Stomach (tissue), 9 donors: ENCODE results near the gene GMDS. TPM values are rescaled to one million over a fixed set of nuclear protein-coding genes. Genes with fewer than 3 reads are reported as not detected.

ENCODE experiments used
- DNase-seq, 2 donors: peaks; one replicate each; pipeline versions ENCODE4 v3.0.0 to v3.0.0-alpha.2; 2013 to 2019
- H3K27ac ChIP-seq, 5 donors: fragments of 200-600 bp in 4 of 5; sonication (generic) in 4 of 5; one replicate each; pipeline ENCODE4 v1.5.1; 2013 to 2019; ENCODE audit warnings: mild to moderate bottlenecking in 1 of 5, moderate library complexity in 1 of 5
- H3K27me3 ChIP-seq, 3 donors: fragments of 200-600 bp; sonication (generic); one replicate each; pipeline ENCODE4 v1.5.1; 2017 to 2019; ENCODE audit warnings: mixed run types in 1 of 3
- H3K36me3 ChIP-seq, 4 donors: fragments of 200-600 bp; sonication (generic); 1 replicate in 3 of 4; 2 replicates in 1 of 4; pipeline ENCODE4 v1.5.1; 2016 to 2019
- H3K4me1 ChIP-seq, 4 donors: fragments of 200-600 bp; sonication (generic); one replicate each; pipeline ENCODE4 v1.5.1; 2016 to 2019
- H3K4me3 ChIP-seq, 4 donors: fragments of 200-600 bp; sonication (generic) in 3 of 4; one replicate each; pipeline ENCODE4 v1.5.1; 2016 to 2019; ENCODE audit warnings: mild to moderate bottlenecking in 1 of 4
- H3K9me3 ChIP-seq, 4 donors: fragments of 200-600 bp; sonication (generic); one replicate each; pipeline ENCODE4 v1.5.1; 2016 to 2019
- CTCF ChIP-seq, 7 experiments: fragments of 450-650 bp in 4 of 7; fragments of 200-600 bp in 3 of 7; sonication (generic) in 3 of 7; IDR thresholded peaks; one replicate each; pipeline ENCODE4 v1.5.1; 2016 to 2019; ENCODE audit warnings: antibody characterized with exemption in 7 of 7, control low read depth in 2 of 7, mild to moderate bottlenecking in 1 of 7
- EP300 ChIP-seq: sonication (generic); formaldehyde crosslinking; IDR thresholded peaks from one replicate; pipeline ENCODE4 v1.6.1; 2017; ENCODE audit warnings: antibody characterized with exemption
- POLR2A ChIP-seq, 4 donors: fragments of 450-650 bp; IDR thresholded peaks; one replicate each; pipeline ENCODE4 v1.6.1; 2016; ENCODE audit warnings: antibody characterized with exemption in 4 of 4, control low read depth in 2 of 4, mild to moderate bottlenecking in 1 of 4, moderate library complexity in 1 of 4
- POLR2AphosphoS5 ChIP-seq, 3 donors: sonication (generic); formaldehyde crosslinking; IDR thresholded peaks; one replicate each; pipeline ENCODE4 v1.6.1; 2016; ENCODE audit warnings: antibody characterized with exemption in 3 of 3
- WGBS, 5 donors: extraction: QIAGEN DNeasy Blood & Tissue Kit in 3 of 5; methylation state at CpG; one replicate each; pipeline versions ENCODE4 v1.1.5 to v1.1.7; 2013 to 2018; 5-methylcytosine and 5-hydroxymethylcytosine counted together
- intact Hi-C: fragments of 100-400 bp; cut with DNase I; formaldehyde crosslinking; loops from one replicate; pipeline ENCODE4 v1.15.1; 2023; ENCODE audit warnings: low total_unique reads
- polyA plus RNA-seq, 3 donors: library from polyadenylated mRNA; stranded (reverse); fragments of 200-250 nt; gene quantifications; one replicate each; pipeline ENCODE4 v1.2.3, GENCODE V29; 2013
- total RNA-seq, 5 donors: library from RNA; depleted of rRNA; stranded (reverse); fragments of >200 nt; gene quantifications; one replicate each; pipeline versions ENCODE4 v1.1.0 to v1.2.3, GENCODE V29; 2014 to 2016
- donor health status: healthy with polysubstance abuse.
- donor health status: Bipolar disorder and iron deficiency.
- donor health status: healthy.

Gene GMDS
- total and polyA plus RNA-seq, 8 donors: 83.7 to 262 (median 121) TPM

- H3K4me3 ChIP-seq: no peak overlapping the region
- H3K36me3 ChIP-seq: no peaks in the 10 kb centered on the region
- intact Hi-C loops: no loop called here
- H3K27ac ChIP-seq: no peak overlapping the region
- H3K27me3 ChIP-seq: no peaks in the 10 kb centered on the region
- no peak for DNase-seq
- H3K4me1 ChIP-seq: peaks cover 0 to 20% (median 13%) of the 10 kb centered on the region in 4 donors
- WGBS, 5 donors: 80 to 88% (median 87%) methylated on average over 5 of the region's 5 CpGs
- no peaks in the 10 kb centered on the region for H3K9me3 ChIP-seq
- TF ChIP-seq POLR2A (IDR thresholded peaks at IDR 0.05) (no peak), CTCF (IDR thresholded peaks at IDR 0.05) (no peak), EP300 (no peak), POLR2AphosphoS5 (IDR thresholded peaks at IDR 0.05) (no peak)
Measured at GRCh38 chr6:1870251-1870650, 375.2 kb downstream of the GMDS start.

GRCh38 chr6:1869769-1870168 is 375.6 kb downstream of the GMDS start:
- Histone ChIP-seq H3K27me3 (no peaks in the 10 kb centered on the region), H3K9me3 (no peaks in the 10 kb centered on the region), H3K4me3 (no peak overlapping the region), H3K4me1 (peaks cover 0 to 20% (median 13%) of the 10 kb centered on the region in 4 donors), H3K27ac (no peak overlapping the region), H3K36me3 (no peaks in the 10 kb centered on the region)
- intact Hi-C loops: no loop called here
- TF ChIP-seq CTCF (IDR thresholded peaks at IDR 0.05) (no peak), POLR2AphosphoS5 (IDR thresholded peaks at IDR 0.05) (no peak), POLR2A (IDR thresholded peaks at IDR 0.05) (no peak), EP300 (no peak)
- DNase-seq: no peak
- WGBS, 5 donors: 84 to 95% (median 92%) methylated on average over 6 of the region's 6 CpGs

- Histone ChIP-seq H3K9me3 (no peaks in the 10 kb centered on the region), H3K36me3 (no peaks in the 10 kb centered on the region), H3K27me3 (no peaks in the 10 kb centered on the region), H3K27ac (no peak overlapping the region), H3K4me3 (no peak overlapping the region), H3K4me1 (peaks cover 0 to 23% (median 13%) of the 10 kb centered on the region in 4 donors)
- DNase-seq: no peak
- TF ChIP-seq POLR2A (IDR thresholded peaks at IDR 0.05): no peak
- intact Hi-C loops: no loop called here
- WGBS, 5 donors: 84 to 95% (median 90%) methylated on average over 3 of the region's 3 CpGs
Measured at GRCh38 chr6:1869308-1869707, 376.1 kb downstream of the GMDS start.

GRCh38 chr6:1868561-1869261 is 376.7 kb downstream of the GMDS start:
- intact Hi-C loops: no loop called here
- DNase-seq: no peak
- H3K27ac ChIP-seq: no peak overlapping the region
- H3K9me3 ChIP-seq: no peaks in the 10 kb centered on the region
- 89 to 97% (median 94%) methylated on average over 4 of the region's 4 CpGs for WGBS, 5 donors
- TF ChIP-seq POLR2A (IDR thresholded peaks at IDR 0.05) (no peak), EP300 (no peak), POLR2AphosphoS5 (IDR thresholded peaks at IDR 0.05) (no peak), CTCF (IDR thresholded peaks at IDR 0.05) (no peak)
- no peaks in the 10 kb centered on the region for H3K36me3 ChIP-seq
- no peak overlapping the region for H3K4me3 ChIP-seq
- H3K4me1 ChIP-seq: peaks cover 0 to 23% (median 13%) of the 10 kb centered on the region in 4 donors
- H3K27me3 ChIP-seq: no peaks in the 10 kb centered on the region

- Histone ChIP-seq H3K9me3 (no peaks in the 10 kb centered on the region), H3K27ac (no peak overlapping the region), H3K4me1 (peaks cover 0 to 12% (median 7%) of the 10 kb centered on the region in 4 donors), H3K4me3 (no peak overlapping the region), H3K36me3 (no peaks in the 10 kb centered on the region), H3K27me3 (no peaks in the 10 kb centered on the region)
- DNase-seq: no peak
- TF ChIP-seq EP300 (no peak), CTCF (IDR thresholded peaks at IDR 0.05) (no peak), POLR2AphosphoS5 (IDR thresholded peaks at IDR 0.05) (no peak), POLR2A (IDR thresholded peaks at IDR 0.05) (no peak)
- intact Hi-C loops: no loop called here
- WGBS, 5 donors: 49 to 74% (median 65%) methylated on average over 3 of the region's 3 CpGs
Measured at GRCh38 chr6:1867197-1867596, 378.2 kb downstream of the GMDS start.
